Endothelial cell of umbilical vein (primary cell): ENCODE results near the gene TAS2R8. TPM values are rescaled to one million over a fixed set of nuclear protein-coding genes. Genes with fewer than 3 reads are reported as not detected.

ENCODE experiments used
- BruUV-seq: library from RNA; stranded (reverse); fragments of 400-500 nt; replicated peaks from 2 replicates; lab custom pipeline; 2021; lab: Mats Ljungman, UMichigan
- CTCF ChIA-PET: fragments of 300-600, 350-600 bp; sonication (Branson Sonifier 250); formaldehyde crosslinking; loops from one replicate; lab custom pipeline; 2021; ENCODE audit warnings: antibody characterized with exemption, inconsistent platforms; lab: Charles Lee
- POLR2A ChIA-PET: fragments of 300-600, 350-600 bp; sonication (Branson Sonifier 250); formaldehyde crosslinking; loops from one replicate; lab custom pipeline; 2021; ENCODE audit warnings: antibody characterized with exemption, inconsistent platforms; lab: Charles Lee
- DNase-seq: peaks from one replicate; pipeline ENCODE4 v3.0.0-alpha.2; 2011; ENCODE audit warnings: low read depth, low spot score
- FAIRE-seq: peaks from 2 replicates; lab custom pipeline; 2011; peaks lifted over from hg19 to GRCh38; lab: Jason Lieb, UNC
- H2AFZ ChIP-seq: 2 replicates; pipeline ENCODE4 v1.6.0; 2012; ENCODE audit warnings: low read depth, low read length, control low read depth, inconsistent platforms
- H3K27ac ChIP-seq: 2 replicates; pipeline ENCODE4 v1.5.1; 2011; ENCODE audit warnings: low read depth, mild to moderate bottlenecking, control low read depth, low read length, moderate library complexity; ENCODE audit not compliant: insufficient read depth
- H3K27me3 ChIP-seq, 2 experiments: 2 replicates each; pipeline versions ENCODE4 v1.6.0 to v1.6.1; 2011; ENCODE audit warnings: low read length in 2 of 2, mixed read lengths in 1 of 2; ENCODE audit not compliant: control insufficient read depth in 2 of 2, insufficient read depth in 2 of 2
- H3K36me3 ChIP-seq, 2 experiments: 2 replicates in 1 of 2; 3 replicates in 1 of 2; pipeline ENCODE4 v1.5.1; 2011; ENCODE audit warnings: low read length in 2 of 2, mild to moderate bottlenecking in 1 of 2, moderate library complexity in 1 of 2; ENCODE audit not compliant: control insufficient read depth in 2 of 2, insufficient read depth in 2 of 2; ENCODE audit errors: extremely low read depth in 1 of 2
- H3K4me1 ChIP-seq: 3 replicates; pipeline ENCODE4 v1.5.1; 2011; ENCODE audit warnings: mild to moderate bottlenecking, low read length; ENCODE audit not compliant: control insufficient read depth, insufficient read depth; ENCODE audit errors: extremely low read depth
- H3K4me2 ChIP-seq: 2 replicates; pipeline ENCODE4 v1.6.1; 2011; ENCODE audit warnings: low read length, control low read depth, mixed read lengths; ENCODE audit not compliant: insufficient read depth
- H3K4me3 ChIP-seq, 3 experiments: fragments of 200-600 bp in 1 of 3; sonication (generic), shearing (Covaris generic) in 1 of 3; replicated peaks in 1 of 3; 2 replicates each; pipeline ENCODE4 v1.5.1; 2011 to 2016; ENCODE audit warnings: control low read depth in 3 of 3, low read length in 3 of 3, mild to moderate bottlenecking in 2 of 3, inconsistent platforms in 1 of 3, low read depth in 1 of 3, moderate library complexity in 1 of 3; ENCODE audit not compliant: insufficient read depth in 1 of 3
- H3K79me2 ChIP-seq: 2 replicates; pipeline ENCODE4 v1.6.0; 2012; ENCODE audit warnings: low read length, inconsistent platforms; ENCODE audit not compliant: control insufficient read depth, insufficient read depth
- H3K9ac ChIP-seq: replicated peaks from 2 replicates; pipeline ENCODE3; 2011; ENCODE audit warnings: low read length, control low read depth; ENCODE audit not compliant: insufficient read depth; ENCODE audit errors: extremely low read depth
- H3K9me1 ChIP-seq: replicated peaks from 3 replicates; pipeline ENCODE4 v1.6.0; 2011; ENCODE audit warnings: mild to moderate bottlenecking, low read length; ENCODE audit not compliant: control insufficient read depth, insufficient read depth; ENCODE audit errors: extremely low read depth
- H3K9me3 ChIP-seq: replicated peaks from 2 replicates; pipeline ENCODE4 v1.5.1; 2012; ENCODE audit warnings: low read length, inconsistent platforms; ENCODE audit not compliant: control insufficient read depth, insufficient read depth
- H4K20me1 ChIP-seq: replicated peaks from 2 replicates; pipeline ENCODE3; 2011; ENCODE audit warnings: mild to moderate bottlenecking, low read length; ENCODE audit not compliant: control insufficient read depth, insufficient read depth; ENCODE audit errors: extremely low read depth
- CTCF ChIP-seq, 2 donors: IDR thresholded peaks; 1 replicate in 1 of 2; 2 replicates in 1 of 2; pipeline ENCODE4 v1.5.1; 2011; ENCODE audit warnings: low read length in 2 of 2, mild to moderate bottlenecking in 2 of 2, moderate library complexity in 2 of 2, control low read depth in 1 of 2, inconsistent platforms in 1 of 2, low read depth in 1 of 2; ENCODE audit not compliant: insufficient read depth in 1 of 2; ENCODE audit errors: extremely low read depth in 1 of 2
- EZH2 ChIP-seq: IDR thresholded peaks from 2 replicates; pipeline ENCODE4 v1.6.1; 2012; ENCODE audit warnings: borderline replicate concordance, low read depth, mild to moderate bottlenecking, moderate library complexity, low read length, inconsistent platforms; ENCODE audit not compliant: severe bottlenecking
- FOS ChIP-seq: IDR thresholded peaks from 2 replicates; pipeline ENCODE4 v1.6.1; 2011; ENCODE audit warnings: mild to moderate bottlenecking, low read length, moderate library complexity, borderline replicate concordance; ENCODE audit not compliant: insufficient read depth
- GATA2 ChIP-seq: IDR thresholded peaks from 2 replicates; pipeline ENCODE4 v1.7.0; 2011; ENCODE audit warnings: low read depth, mild to moderate bottlenecking, moderate library complexity, mixed read lengths, low read length; ENCODE audit not compliant: insufficient read length, insufficient read depth
- JUN ChIP-seq: IDR thresholded peaks from 2 replicates; pipeline ENCODE4 v1.6.1; 2011; ENCODE audit warnings: borderline replicate concordance, low read depth; ENCODE audit not compliant: insufficient read length, insufficient read depth
- MAX ChIP-seq: IDR thresholded peaks from 2 replicates; pipeline ENCODE4 v1.6.1; 2011; ENCODE audit not compliant: insufficient read depth, insufficient read length
- MYC ChIP-seq: IDR thresholded peaks from one replicate; pipeline ENCODE4 v1.6.1; 2011; ENCODE audit warnings: mild to moderate bottlenecking, low read depth, low read length
- POLR2A ChIP-seq: IDR thresholded peaks from 2 replicates; pipeline ENCODE4 v1.6.1; 2012; ENCODE audit warnings: low read depth, mild to moderate bottlenecking, control low read depth, low read length
- POLR2AphosphoS5 ChIP-seq: IDR thresholded peaks from 2 replicates; pipeline ENCODE4 v1.6.1; 2012; ENCODE audit warnings: low read depth, mild to moderate bottlenecking, control low read depth, low read length, moderate library complexity; ENCODE audit not compliant: insufficient read depth
- dilution Hi-C: fragments of 300-500 bp; cut with MboI; formaldehyde crosslinking; loops from one replicate; pipeline ENCODE4 v1.15.0; 2019; ENCODE audit warnings: low sequenced_read_pairs; ENCODE audit not compliant: extremely low pct_ligation_motif_present
- intact Hi-C: fragments of 100-400 bp; cut with micrococcal nuclease; formaldehyde crosslinking; loops from one replicate; pipeline ENCODE4 v1.10.0; 2022
- polyA plus RNA-seq, 4 experiments: library from polyadenylated mRNA; depleted of rRNA in 3 of 4; stranded (reverse) in 3 of 4; unstranded in 1 of 4; fragments of >200 nt; gene quantifications; 2 replicates each; pipeline versions ENCODE4 v1.2.1 to v1.2.3, GENCODE V29; 2011 to 2012; ENCODE audit warnings: missing spikeins in 1 of 4
- total RNA-seq: library from RNA; stranded (reverse); gene quantifications from 2 replicates; pipeline ENCODE4 v1.2.3, GENCODE V29; 2021

Gene TAS2R8
- total and polyA plus RNA-seq, 2 donors (not counting 3 experiments of a cell fraction or from before 2014, with no cell fraction given) = not detected

- H3K9me1 ChIP-seq = no peaks in the 10 kb centered on the region
- DNase-seq = no peak
- no TSS peak for BruUV-seq
These were observed 23.8 kb downstream of the TAS2R8 start for GRCh38 chr12:10783252-10783651.

GRCh38 chr12:10779103-10779502 is 28.0 kb downstream of the TAS2R8 start:
- ChIA-PET POLR2A (no interaction called here), CTCF (interaction anchor here (2.3 to 18.4 kb wide), 3 partner anchors 8 to 421 kb away, joined by 10 to 392 read pairs (median 11); no protein-coding TSS in a partner anchor)
- Histone ChIP-seq H3K9ac (no peak overlapping the region), H3K9me1 (no peaks in the 10 kb centered on the region), H3K36me3 (no peaks in the 10 kb centered on the region), H3K4me2 (no peak overlapping the region), H2AFZ (no peak overlapping the region), H3K4me1 (no peaks in the 10 kb centered on the region), H3K9me3 (no peaks in the 10 kb centered on the region), H3K79me2 (no peaks in the 10 kb centered on the region), H3K4me3 (no peak overlapping the region), H3K27me3 (peaks cover 7% of the 10 kb centered on the region in 2 experiments), H4K20me1 (no peaks in the 10 kb centered on the region), H3K27ac (no peak overlapping the region)
- TF ChIP-seq MYC (no peak), POLR2AphosphoS5 (no peak), GATA2 (no peak), EZH2 (no peak), FOS (no peak), JUN (no peak), CTCF (IDR thresholded peaks at IDR 0.05; ENCODE audit: extremely low read depth in 1 of 2, insufficient read depth in 1 of 2, low read depth in 1 of 2, low read length in 2 of 2) (no peak), MAX (no peak), POLR2A (no peak)
- FAIRE-seq (no peak), DNase-seq (no peak)
- dilution Hi-C loops (no loop called here), intact Hi-C loops (no loop called here)
- no TSS peak for BruUV-seq

More at GRCh38 chr12:10783252-10783651, 23.8 kb downstream of the TAS2R8 start:
- H4K20me1 ChIP-seq = no peaks in the 10 kb centered on the region
- H3K4me3 ChIP-seq = no peak overlapping the region
- TF ChIP-seq MAX = no peak
- ChIA-PET CTCF (interaction anchor here (0.7 to 2.4 kb wide), 2 partner anchors 12 to 417 kb away, joined by 4 to 10 read pairs; no protein-coding TSS in a partner anchor), POLR2A (no interaction called here)
- no peaks in the 10 kb centered on the region for H3K4me1 ChIP-seq
- dilution Hi-C loops = no loop called here
- H2AFZ ChIP-seq = no peak overlapping the region
- peaks cover 0 to 3% of the 10 kb centered on the region in 2 experiments for H3K27me3 ChIP-seq
- no peaks in the 10 kb centered on the region for H3K36me3 ChIP-seq
- H3K79me2 ChIP-seq = no peaks in the 10 kb centered on the region
- intact Hi-C loops = no loop called here
- H3K9ac ChIP-seq = no peak overlapping the region
- H3K27ac ChIP-seq = no peak overlapping the region
- no peaks in the 10 kb centered on the region for H3K9me3 ChIP-seq
- FAIRE-seq = no peak
- no peak overlapping the region for H3K4me2 ChIP-seq
